Measurements from ENCODE around the gene PHF23.

The PHF23 gene

DNA sequence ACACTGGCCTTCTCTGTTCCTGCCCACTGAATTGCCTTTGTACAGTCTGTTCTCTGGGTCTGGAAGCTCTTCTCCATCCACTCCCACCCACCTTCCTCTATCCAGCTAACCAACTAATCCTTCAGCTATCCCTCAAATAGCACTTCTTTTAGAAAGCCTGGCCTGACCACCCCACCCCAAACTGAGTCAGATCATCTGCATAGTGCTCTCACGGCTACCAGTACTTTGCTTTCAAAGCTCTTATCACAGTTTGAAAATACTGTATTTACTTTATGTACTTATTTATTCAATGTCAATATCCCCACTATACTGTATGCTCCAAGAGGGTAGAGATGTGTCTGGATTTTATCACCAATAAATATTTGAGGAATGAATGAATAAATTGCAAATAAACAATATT, 27.5 kb upstream of the PHF23 start:
- DNase-seq (ENCODE audit: insufficient read length): no peak
- FAIRE-seq: no peak
- TF ChIP-seq POLR2A (IDR thresholded peaks at IDR 0.05; ENCODE audit: low read depth, low read length) (no peak), POLR2AphosphoS5 (IDR thresholded peaks at IDR 0.05; ENCODE audit: low read depth, low read length) (no peak), TAF1 (IDR thresholded peaks at IDR 0.05; ENCODE audit: borderline replicate concordance, low read depth, low read length) (no peak)

GRCh38 chr17:7263801-7264078, 24.5 kb upstream of the PHF23 start:
- TF ChIP-seq POLR2AphosphoS5 (IDR thresholded peaks at IDR 0.05; ENCODE audit: low read depth, low read length) (no peak), TAF1 (IDR thresholded peaks at IDR 0.05; ENCODE audit: borderline replicate concordance, low read depth, low read length) (no peak), POLR2A (IDR thresholded peaks at IDR 0.05; ENCODE audit: low read depth, low read length) (no peak)
- FAIRE-seq: no peak

GRCh38 chr17:7262935-7263800, 23.9 kb upstream of the PHF23 start:
- DNase-seq (ENCODE audit: insufficient read length) (no peak), FAIRE-seq (no peak)
- no peak for TF ChIP-seq TAF1 (IDR thresholded peaks at IDR 0.05; ENCODE audit: borderline replicate concordance, low read depth, low read length)

More at GRCh38 chr17:7263801-7264078, 24.5 kb upstream of the PHF23 start:
- DNase-seq (ENCODE audit: insufficient read length): no peak

DNA sequence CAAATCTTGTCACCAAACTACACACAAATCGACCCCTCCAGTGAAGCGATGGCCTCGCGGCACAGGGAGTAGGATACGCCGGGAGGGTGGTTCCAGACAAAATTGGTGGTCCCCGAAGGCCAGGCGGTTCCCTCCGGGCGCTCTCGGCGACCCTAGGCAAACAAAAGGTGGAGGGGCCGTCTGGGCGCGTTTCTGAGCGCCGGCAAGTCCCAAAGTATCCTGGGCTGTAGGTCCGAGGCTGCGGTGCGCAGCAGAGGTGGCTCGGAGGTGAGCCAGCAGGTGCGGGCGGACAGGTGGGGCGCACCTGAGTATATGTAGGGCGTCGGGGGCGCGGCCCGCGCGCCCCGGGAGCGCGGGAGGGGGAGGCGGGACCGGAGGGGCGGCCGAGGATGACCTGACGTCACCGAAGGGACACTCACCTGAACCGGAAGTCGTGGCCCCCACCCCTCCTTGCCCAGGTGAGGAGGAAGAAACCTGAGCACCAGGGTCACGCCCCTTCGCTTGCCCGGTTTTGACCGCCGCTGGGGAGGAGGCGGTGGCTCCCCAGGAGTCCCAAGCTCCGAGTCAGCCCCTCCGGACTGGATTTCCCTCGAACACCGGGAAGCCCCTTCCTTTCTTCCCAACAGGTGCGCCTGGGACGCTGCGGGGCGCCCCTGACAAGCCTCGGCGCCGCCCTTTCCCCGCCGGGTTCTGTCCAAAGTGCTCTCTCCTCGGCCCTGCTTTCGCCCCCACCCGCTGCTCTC, 23.1 kb upstream of the PHF23 start, which contains the start of gene CLDN7:
Gene CLDN7, minus strand, starts transcription at position 287 of the 743 bp plus-strand sequence. CDS start 435 bp downstream, outside the sequence.
- TF ChIP-seq TAF1 (IDR thresholded peaks at IDR 0.05; ENCODE audit: borderline replicate concordance, low read depth, low read length): no peak
- no peak for TF ChIP-seq POLR2A (IDR thresholded peaks at IDR 0.05; ENCODE audit: low read depth, low read length)
- TF ChIP-seq POLR2AphosphoS5 (IDR thresholded peaks at IDR 0.05; ENCODE audit: low read depth, low read length): no peak
- no peak for FAIRE-seq
- DNase-seq (ENCODE audit: insufficient read length): no peak

GRCh38 chr17:7261379-7262191, 22.3 kb upstream of the PHF23 start:
- FAIRE-seq: no peak
- TF ChIP-seq POLR2AphosphoS5 (IDR thresholded peaks at IDR 0.05; ENCODE audit: low read depth, low read length) (no peak), TAF1 (IDR thresholded peaks at IDR 0.05; ENCODE audit: borderline replicate concordance, low read depth, low read length) (no peak), POLR2A (IDR thresholded peaks at IDR 0.05; ENCODE audit: low read depth, low read length) (no peak)
- no peak for DNase-seq (ENCODE audit: insufficient read length)

GRCh38 chr17:7260651-7261378, 21.6 kb upstream of the PHF23 start:
- DNase-seq (ENCODE audit: insufficient read length) (no peak), FAIRE-seq (no peak)
- TF ChIP-seq TAF1 (IDR thresholded peaks at IDR 0.05; ENCODE audit: borderline replicate concordance, low read depth, low read length) (no peak), POLR2AphosphoS5 (IDR thresholded peaks at IDR 0.05; ENCODE audit: low read depth, low read length) (no peak), POLR2A (IDR thresholded peaks at IDR 0.05; ENCODE audit: low read depth, low read length) (0 out of 2 replicates have a peak, but pooled peaks have one; percentile 34)

DNA sequence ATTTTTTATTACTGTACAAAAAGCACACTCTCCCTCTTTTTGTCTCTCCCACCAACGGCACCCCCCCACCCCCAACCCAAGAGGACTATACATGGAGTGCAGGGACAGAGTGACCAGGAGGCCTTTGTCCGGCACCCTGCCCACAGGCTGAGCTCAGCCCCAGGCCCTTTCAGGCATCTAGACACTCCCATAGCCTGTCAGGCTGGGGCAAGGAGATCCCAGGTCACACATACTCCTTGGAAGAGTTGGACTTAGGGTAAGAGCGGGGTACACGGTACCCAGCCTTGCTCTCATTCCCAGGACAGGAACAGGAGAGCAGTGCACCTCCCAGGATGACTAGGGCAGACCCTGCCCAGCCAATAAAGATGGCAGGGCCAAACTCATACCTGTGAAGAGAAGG, 20.9 kb upstream of the PHF23 start:
- DNase-seq (ENCODE audit: insufficient read length): no peak
- TF ChIP-seq POLR2AphosphoS5 (IDR thresholded peaks at IDR 0.05; ENCODE audit: low read depth, low read length) (no peak), POLR2A (IDR thresholded peaks at IDR 0.05; ENCODE audit: low read depth, low read length) (no peak), TAF1 (IDR thresholded peaks at IDR 0.05; ENCODE audit: borderline replicate concordance, low read depth, low read length) (no peak)
- no peak for FAIRE-seq

DNA sequence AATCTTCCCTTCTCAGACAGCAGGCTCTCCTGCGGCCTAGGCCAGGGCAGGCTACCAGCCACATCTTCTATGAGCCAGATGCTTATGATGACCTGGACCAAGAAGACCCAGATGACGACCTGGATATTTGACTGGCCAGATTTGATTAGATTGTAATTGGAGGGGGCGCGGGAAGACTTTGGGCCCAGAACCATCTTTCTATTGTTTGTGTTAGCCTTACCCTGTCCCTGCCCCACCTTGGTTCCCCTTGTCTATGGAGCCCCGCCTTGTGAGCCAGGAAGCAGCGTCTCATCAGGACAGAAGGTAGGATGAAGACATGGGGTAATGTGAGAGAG, 20.3 kb upstream of the PHF23 start:
- TF ChIP-seq POLR2AphosphoS5 (IDR thresholded peaks at IDR 0.05; ENCODE audit: low read depth, low read length): no peak
- no peak for TF ChIP-seq TAF1 (IDR thresholded peaks at IDR 0.05; ENCODE audit: borderline replicate concordance, low read depth, low read length)
- no peak for TF ChIP-seq POLR2A (IDR thresholded peaks at IDR 0.05; ENCODE audit: low read depth, low read length)
- DNase-seq (ENCODE audit: insufficient read length): no peak
- FAIRE-seq: no peak

DNA sequence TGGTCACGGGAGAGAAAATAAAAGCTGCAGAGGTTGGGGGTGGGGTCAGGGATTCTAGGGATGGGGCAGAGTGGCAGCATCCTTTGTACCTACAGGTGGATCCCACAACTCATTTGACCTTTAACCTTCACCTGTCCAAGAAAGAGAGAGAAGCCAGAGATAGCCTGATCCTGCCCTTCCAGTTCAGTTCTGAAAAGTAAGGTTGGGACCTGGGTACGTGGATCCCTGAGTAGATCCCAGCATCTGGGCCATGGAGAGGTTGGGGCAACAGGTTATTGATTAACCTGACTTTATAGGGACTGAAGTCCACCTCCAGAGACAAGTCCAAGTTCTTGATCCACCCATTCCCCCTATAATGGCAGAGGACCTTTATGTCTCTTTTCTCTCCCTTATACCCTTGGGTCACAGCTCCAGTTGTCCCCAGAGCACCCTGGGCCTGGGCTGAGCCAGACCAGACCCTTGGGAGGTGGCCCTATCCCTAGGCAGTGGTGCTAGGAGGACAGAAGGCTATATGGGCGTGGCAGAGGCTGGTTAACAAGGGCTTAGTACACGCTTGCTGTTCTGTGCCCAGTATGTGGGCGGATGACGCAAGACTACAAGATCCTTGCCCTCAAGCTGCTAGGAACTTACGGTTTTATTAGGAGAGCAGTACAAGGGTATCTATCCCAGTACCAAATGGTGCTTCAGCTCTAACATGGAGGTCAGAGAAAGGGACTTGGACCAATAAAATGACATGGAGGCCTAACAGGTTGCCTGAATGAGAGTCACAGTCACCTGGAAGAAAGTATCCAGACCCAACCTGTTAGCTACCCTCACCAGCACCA, 19.7 kb upstream of the PHF23 start:
- 0 out of 2 replicates have a peak, but pooled peaks have one; percentile 24 for TF ChIP-seq POLR2AphosphoS5 (IDR thresholded peaks at IDR 0.05; ENCODE audit: low read depth, low read length)
- TF ChIP-seq POLR2A (IDR thresholded peaks at IDR 0.05; ENCODE audit: low read depth, low read length): no peak
- DNase-seq (ENCODE audit: insufficient read length) (no peak), FAIRE-seq (no peak)

DNA sequence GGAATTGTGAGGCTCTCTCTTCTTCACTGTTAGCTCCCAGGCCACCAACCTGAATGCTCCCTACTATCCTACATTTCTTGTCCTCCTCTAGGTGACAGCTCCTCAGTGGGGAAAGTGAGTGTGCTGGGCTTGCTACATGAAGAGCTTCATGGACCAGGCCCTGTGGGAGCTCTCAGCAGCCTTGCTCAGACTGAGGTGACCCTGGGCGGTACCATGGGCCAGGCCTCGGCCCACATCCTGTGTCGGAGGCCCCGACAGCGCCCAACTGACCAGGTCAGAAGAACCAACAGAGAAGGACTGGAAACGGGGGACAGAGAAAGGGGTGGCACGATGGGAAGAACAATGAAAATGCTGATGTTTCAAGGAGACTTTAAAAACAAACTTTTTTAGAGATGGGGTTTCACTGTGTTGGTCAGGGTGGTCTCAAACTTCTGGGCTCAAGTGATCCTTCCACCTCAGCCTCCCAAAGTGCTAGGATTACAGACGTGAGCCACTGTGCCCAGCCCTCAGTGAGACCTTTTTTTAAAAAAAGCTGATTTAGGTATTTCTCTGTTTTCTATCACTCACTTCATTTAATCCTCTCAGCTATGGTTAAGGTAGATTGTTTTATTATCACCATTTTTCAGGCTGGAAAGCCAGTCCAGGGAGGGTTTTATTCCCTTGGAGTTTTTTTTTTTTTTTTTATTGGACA, 17.7 kb upstream of the PHF23 start:
- TF ChIP-seq TAF1 (IDR thresholded peaks at IDR 0.05; ENCODE audit: borderline replicate concordance, low read depth, low read length) (no peak), POLR2AphosphoS5 (IDR thresholded peaks at IDR 0.05; ENCODE audit: low read depth, low read length) (no peak), POLR2A (IDR thresholded peaks at IDR 0.05; ENCODE audit: low read depth, low read length) (no peak)

More for the DNA sequence above, 17.7 kb upstream of the PHF23 start:
- no peak for FAIRE-seq
- DNase-seq (ENCODE audit: insufficient read length): no peak
